SK-N-SH treated with all-trans-retinoic acid at 6 μM for 48 hours (cell line): Measurements from ENCODE around the gene IFI27.

Source experiments
- ATAC-seq: fragments of 200-7000 bp; cut with Tn5 transposase; 3 replicates; pipeline ENCODE4 v1.9.1; 2020; ENCODE audit warnings: mild to moderate bottlenecking, moderate library complexity
- ARNTL ChIP-seq: fragments of 450-650 bp; formaldehyde crosslinking; IDR thresholded peaks from 2 replicates; pipeline ENCODE4 v1.5.0; 2020; ENCODE audit warnings: low read depth, mild to moderate bottlenecking, moderate library complexity, borderline replicate concordance
- BACH2 ChIP-seq: fragments of 250-450 bp; sonication (Bioruptor Pico); IDR thresholded peaks from 2 replicates; pipeline ENCODE4 v1.9.0; 2021; ENCODE audit warnings: mild to moderate bottlenecking, borderline replicate concordance
- CSDC2 ChIP-seq: fragments of 250-450 bp; sonication (Bioruptor Pico); IDR thresholded peaks from 2 replicates; pipeline ENCODE4 v1.5.0; 2020; ENCODE audit warnings: mild to moderate bottlenecking, moderate library complexity
- ESRRG ChIP-seq: fragments of 250-450 bp; sonication (Bioruptor Pico); IDR thresholded peaks from 2 replicates; pipeline ENCODE4 v1.6.1; 2021; ENCODE audit warnings: mild to moderate bottlenecking
- GLIS3 ChIP-seq: fragments of 250-450 bp; sonication (Bioruptor Pico); IDR thresholded peaks from 2 replicates; pipeline ENCODE4 v1.5.0; 2020; ENCODE audit warnings: mild to moderate bottlenecking, moderate library complexity
- OSR1 ChIP-seq: fragments of 250-450 bp; sonication (Bioruptor Pico); IDR thresholded peaks from 2 replicates; pipeline ENCODE4 v1.8.0; 2022; ENCODE audit warnings: moderate library complexity, mild to moderate bottlenecking, inconsistent platforms
- PPARA ChIP-seq: fragments of 250-450 bp; sonication (Bioruptor Pico); IDR thresholded peaks from 2 replicates; pipeline ENCODE4 v1.5.0; 2020; ENCODE audit warnings: mild to moderate bottlenecking, borderline replicate concordance
- SNAI2 ChIP-seq: fragments of 250-450 bp; sonication (Bioruptor Pico); IDR thresholded peaks from 2 replicates; pipeline ENCODE4 v1.5.0; 2020; ENCODE audit warnings: mild to moderate bottlenecking, moderate library complexity
- TCF4 ChIP-seq: fragments of 250-450 bp; sonication (Bioruptor Pico); IDR thresholded peaks from 2 replicates; pipeline ENCODE4 v1.8.0; 2021; ENCODE audit warnings: mild to moderate bottlenecking, moderate library complexity, borderline replicate concordance
- TOX ChIP-seq: fragments of 250-450 bp; sonication (Bioruptor Pico); IDR thresholded peaks from 2 replicates; pipeline ENCODE4 v1.8.0; 2021; ENCODE audit warnings: mild to moderate bottlenecking, moderate library complexity, borderline replicate concordance
- ZC3H10 ChIP-seq: fragments of 250-450 bp; sonication (Bioruptor Pico); IDR thresholded peaks from 2 replicates; pipeline ENCODE4 v1.5.1; 2021; ENCODE audit warnings: mild to moderate bottlenecking, moderate library complexity
- ZFP3 ChIP-seq: fragments of 250-450 bp; sonication (Bioruptor Pico); IDR thresholded peaks from 2 replicates; pipeline ENCODE4 v1.5.0; 2020; ENCODE audit warnings: mild to moderate bottlenecking, moderate library complexity
- ZFP30 ChIP-seq: fragments of 450-650 bp; formaldehyde crosslinking; IDR thresholded peaks from 2 replicates; pipeline ENCODE4 v1.5.0; 2022; ENCODE audit warnings: mild to moderate bottlenecking, moderate library complexity
- ZNF565 ChIP-seq: fragments of 450-650 bp; formaldehyde crosslinking; conservative IDR thresholded peaks from 2 replicates; pipeline ENCODE4 v1.5.0; 2020; ENCODE audit warnings: low read depth, mild to moderate bottlenecking, moderate library complexity
- ZNF70 ChIP-seq: fragments of 450-650 bp; formaldehyde crosslinking; IDR thresholded peaks from 2 replicates; pipeline ENCODE4 v1.5.0; 2020; ENCODE audit warnings: mild to moderate bottlenecking, moderate library complexity
- ZNF8 ChIP-seq: fragments of 450-650 bp; formaldehyde crosslinking; IDR thresholded peaks from 2 replicates; pipeline ENCODE4 v1.5.0; 2020; ENCODE audit warnings: mild to moderate bottlenecking, moderate library complexity
- TF ChIP-seq, protein P1 (sequence below): fragments of 250-450 bp; sonication (Bioruptor Pico); IDR thresholded peaks from 2 replicates; pipeline ENCODE4 v1.5.1; 2021; ENCODE audit warnings: mild to moderate bottlenecking, moderate library complexity
- TF ChIP-seq, protein P2 (sequence below): fragments of 250-450 bp; sonication (Bioruptor Pico); IDR thresholded peaks from 2 replicates; pipeline ENCODE4 v1.5.1; 2020; ENCODE audit warnings: low read depth, mild to moderate bottlenecking, moderate library complexity
- TF ChIP-seq, protein P3 (sequence below): fragments of 250-450 bp; sonication (Bioruptor Pico); IDR thresholded peaks from 2 replicates; pipeline ENCODE4 v1.8.0; 2021; ENCODE audit warnings: low read depth, mild to moderate bottlenecking, moderate library complexity, borderline replicate concordance
- TF ChIP-seq, protein P4 (sequence below): fragments of 250-450 bp; sonication (Bioruptor Pico); IDR thresholded peaks from 2 replicates; pipeline ENCODE4 v1.5.0; 2020; ENCODE audit warnings: mild to moderate bottlenecking, moderate library complexity

IFI27 gene

DNA sequence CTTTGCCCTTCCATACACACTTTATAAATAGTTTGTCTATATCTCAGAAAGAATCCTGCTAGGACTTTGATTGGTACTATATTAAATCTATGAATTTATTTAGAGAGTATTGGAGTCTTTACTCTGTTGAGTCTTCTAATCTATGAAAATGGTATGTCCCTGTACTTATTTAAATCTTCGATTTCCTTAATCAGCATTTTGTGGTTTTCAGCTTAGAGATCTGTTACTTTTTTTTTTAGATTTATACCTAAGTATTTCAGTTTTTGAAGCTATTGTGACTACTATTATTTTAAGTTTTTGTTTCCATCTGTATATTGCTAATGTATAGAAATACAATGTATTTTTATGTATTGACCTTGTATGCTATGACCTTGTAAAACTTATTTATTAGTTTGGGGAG, 32.3 kb downstream of the IFI27 start:
- ATAC-seq = no peak
- TF ChIP-seq, protein P1, sequence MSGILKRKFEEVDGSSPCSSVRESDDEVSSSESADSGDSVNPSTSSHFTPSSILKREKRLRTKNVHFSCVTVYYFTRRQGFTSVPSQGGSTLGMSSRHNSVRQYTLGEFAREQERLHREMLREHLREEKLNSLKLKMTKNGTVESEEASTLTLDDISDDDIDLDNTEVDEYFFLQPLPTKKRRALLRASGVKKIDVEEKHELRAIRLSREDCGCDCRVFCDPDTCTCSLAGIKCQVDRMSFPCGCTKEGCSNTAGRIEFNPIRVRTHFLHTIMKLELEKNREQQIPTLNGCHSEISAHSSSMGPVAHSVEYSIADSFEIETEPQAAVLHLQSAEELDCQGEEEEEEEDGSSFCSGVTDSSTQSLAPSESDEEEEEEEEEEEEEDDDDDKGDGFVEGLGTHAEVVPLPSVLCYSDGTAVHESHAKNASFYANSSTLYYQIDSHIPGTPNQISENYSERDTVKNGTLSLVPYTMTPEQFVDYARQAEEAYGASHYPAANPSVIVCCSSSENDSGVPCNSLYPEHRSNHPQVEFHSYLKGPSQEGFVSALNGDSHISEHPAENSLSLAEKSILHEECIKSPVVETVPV = no peak
- TF ChIP-seq ZNF565 (CRISPR knock-in tag) (no peak), ESRRG (CRISPR knock-in tag) (no peak), ZFP30 (no peak), ARNTL (no peak)
- TF ChIP-seq, protein P2, sequence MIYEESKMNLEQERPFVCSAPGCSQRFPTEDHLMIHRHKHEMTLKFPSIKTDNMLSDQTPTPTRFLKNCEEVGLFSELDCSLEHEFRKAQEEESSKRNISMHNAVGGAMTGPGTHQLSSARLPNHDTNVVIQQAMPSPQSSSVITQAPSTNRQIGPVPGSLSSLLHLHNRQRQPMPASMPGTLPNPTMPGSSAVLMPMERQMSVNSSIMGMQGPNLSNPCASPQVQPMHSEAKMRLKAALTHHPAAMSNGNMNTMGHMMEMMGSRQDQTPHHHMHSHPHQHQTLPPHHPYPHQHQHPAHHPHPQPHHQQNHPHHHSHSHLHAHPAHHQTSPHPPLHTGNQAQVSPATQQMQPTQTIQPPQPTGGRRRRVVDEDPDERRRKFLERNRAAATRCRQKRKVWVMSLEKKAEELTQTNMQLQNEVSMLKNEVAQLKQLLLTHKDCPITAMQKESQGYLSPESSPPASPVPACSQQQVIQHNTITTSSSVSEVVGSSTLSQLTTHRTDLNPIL (CRISPR knock-in tag) = no peak

DNA sequence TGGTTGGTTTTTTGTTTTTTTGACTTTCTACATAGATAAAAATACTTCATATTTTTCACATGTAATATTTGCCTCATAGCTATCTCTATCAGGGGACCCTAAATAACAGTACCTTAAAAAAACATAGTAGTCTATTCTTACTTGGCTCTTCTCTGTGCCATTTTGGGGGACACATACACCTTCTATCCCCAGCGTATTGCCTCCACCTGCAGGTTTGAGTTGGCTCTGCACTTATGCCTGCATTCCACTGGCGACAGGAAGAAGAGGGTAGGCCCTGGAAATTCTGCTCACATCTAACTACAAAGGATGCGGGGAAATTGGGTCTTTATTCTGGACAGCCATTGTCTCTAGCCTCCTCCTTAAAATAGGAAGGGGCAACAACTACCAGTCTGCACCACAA, 32.7 kb downstream of the IFI27 start:
- TF ChIP-seq OSR1 (CRISPR knock-in tag) (no peak), GLIS3 (CRISPR knock-in tag) (no peak), ZFP3 (no peak), ZNF70 (no peak), ZC3H10 (CRISPR knock-in tag) (no peak), ZFP30 (no peak), BACH2 (CRISPR knock-in tag) (no peak), TCF4 (CRISPR knock-in tag) (no peak), CSDC2 (CRISPR knock-in tag) (no peak), ESRRG (CRISPR knock-in tag) (no peak)

GRCh38 chr14:94143711-94144110, 33.2 kb downstream of the IFI27 start:
- ATAC-seq = no peak
- no peak for TF ChIP-seq ZC3H10 (CRISPR knock-in tag)
- TF ChIP-seq PPARA (CRISPR knock-in tag) = no peak
- no peak for TF ChIP-seq ESRRG (CRISPR knock-in tag)
- no peak for TF ChIP-seq ZNF565 (CRISPR knock-in tag)
- no peak for TF ChIP-seq ZNF8
- no peak for TF ChIP-seq TCF4 (CRISPR knock-in tag)
- no peak for TF ChIP-seq ZFP30
- TF ChIP-seq ZNF70 = no peak

More for the DNA sequence above, 32.7 kb downstream of the IFI27 start:
- ATAC-seq = peak; percentile 55; the same call in 2 of the 3 replicates

DNA sequence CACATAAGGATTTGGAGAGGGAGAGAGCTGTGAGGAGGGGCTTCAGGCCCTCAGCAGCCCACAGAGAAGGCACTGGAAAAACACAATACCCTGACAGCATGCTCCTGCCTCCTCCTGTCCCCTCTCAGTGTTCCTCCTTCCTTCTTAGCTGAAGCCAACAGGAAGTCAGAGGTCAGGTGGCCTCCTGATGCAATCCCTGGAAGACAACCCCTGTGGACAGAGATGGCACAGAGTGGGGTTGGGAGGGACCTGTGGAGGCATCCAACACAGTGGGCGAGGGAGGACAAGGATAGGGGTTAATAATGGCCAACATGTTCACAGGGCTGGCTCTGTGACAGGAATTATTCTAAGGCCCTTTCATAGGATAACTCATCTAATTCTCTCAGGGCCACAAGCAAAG, 34.2 kb downstream of the IFI27 start:
- no peak for TF ChIP-seq ARNTL
- TF ChIP-seq TCF4 (CRISPR knock-in tag) = no peak
- no peak for TF ChIP-seq ZFP3
- TF ChIP-seq ZFP30 = no peak
- TF ChIP-seq, protein P1 = no peak
- TF ChIP-seq, protein P3, sequence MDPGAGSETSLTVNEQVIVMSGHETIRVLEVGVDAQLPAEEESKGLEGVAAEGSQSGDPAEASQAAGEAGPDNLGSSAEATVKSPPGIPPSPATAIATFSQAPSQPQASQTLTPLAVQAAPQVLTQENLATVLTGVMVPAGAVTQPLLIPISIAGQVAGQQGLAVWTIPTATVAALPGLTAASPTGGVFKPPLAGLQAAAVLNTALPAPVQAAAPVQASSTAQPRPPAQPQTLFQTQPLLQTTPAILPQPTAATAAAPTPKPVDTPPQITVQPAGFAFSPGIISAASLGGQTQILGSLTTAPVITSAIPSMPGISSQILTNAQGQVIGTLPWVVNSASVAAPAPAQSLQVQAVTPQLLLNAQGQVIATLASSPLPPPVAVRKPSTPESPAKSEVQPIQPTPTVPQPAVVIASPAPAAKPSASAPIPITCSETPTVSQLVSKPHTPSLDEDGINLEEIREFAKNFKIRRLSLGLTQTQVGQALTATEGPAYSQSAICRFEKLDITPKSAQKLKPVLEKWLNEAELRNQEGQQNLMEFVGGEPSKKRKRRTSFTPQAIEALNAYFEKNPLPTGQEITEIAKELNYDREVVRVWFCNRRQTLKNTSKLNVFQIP (CRISPR knock-in tag) = no peak
- TF ChIP-seq BACH2 (CRISPR knock-in tag) = no peak
- no peak for TF ChIP-seq ESRRG (CRISPR knock-in tag)
- TF ChIP-seq ZNF8 = no peak
- TF ChIP-seq SNAI2 = no peak
- TF ChIP-seq TOX (CRISPR knock-in tag) = no peak
- TF ChIP-seq ZC3H10 (CRISPR knock-in tag) = no peak
- no peak for TF ChIP-seq CSDC2 (CRISPR knock-in tag)
- no peak for TF ChIP-seq GLIS3 (CRISPR knock-in tag)
- TF ChIP-seq, protein P4, sequence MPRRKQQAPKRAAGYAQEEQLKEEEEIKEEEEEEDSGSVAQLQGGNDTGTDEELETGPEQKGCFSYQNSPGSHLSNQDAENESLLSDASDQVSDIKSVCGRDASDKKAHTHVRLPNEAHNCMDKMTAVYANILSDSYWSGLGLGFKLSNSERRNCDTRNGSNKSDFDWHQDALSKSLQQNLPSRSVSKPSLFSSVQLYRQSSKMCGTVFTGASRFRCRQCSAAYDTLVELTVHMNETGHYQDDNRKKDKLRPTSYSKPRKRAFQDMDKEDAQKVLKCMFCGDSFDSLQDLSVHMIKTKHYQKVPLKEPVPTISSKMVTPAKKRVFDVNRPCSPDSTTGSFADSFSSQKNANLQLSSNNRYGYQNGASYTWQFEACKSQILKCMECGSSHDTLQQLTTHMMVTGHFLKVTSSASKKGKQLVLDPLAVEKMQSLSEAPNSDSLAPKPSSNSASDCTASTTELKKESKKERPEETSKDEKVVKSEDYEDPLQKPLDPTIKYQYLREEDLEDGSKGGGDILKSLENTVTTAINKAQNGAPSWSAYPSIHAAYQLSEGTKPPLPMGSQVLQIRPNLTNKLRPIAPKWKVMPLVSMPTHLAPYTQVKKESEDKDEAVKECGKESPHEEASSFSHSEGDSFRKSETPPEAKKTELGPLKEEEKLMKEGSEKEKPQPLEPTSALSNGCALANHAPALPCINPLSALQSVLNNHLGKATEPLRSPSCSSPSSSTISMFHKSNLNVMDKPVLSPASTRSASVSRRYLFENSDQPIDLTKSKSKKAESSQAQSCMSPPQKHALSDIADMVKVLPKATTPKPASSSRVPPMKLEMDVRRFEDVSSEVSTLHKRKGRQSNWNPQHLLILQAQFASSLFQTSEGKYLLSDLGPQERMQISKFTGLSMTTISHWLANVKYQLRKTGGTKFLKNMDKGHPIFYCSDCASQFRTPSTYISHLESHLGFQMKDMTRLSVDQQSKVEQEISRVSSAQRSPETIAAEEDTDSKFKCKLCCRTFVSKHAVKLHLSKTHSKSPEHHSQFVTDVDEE (CRISPR knock-in tag) = no peak
- no peak for TF ChIP-seq OSR1 (CRISPR knock-in tag)
- no peak for TF ChIP-seq ZNF565 (CRISPR knock-in tag)
- TF ChIP-seq, all 23 proteins: peak for 0
- ATAC-seq = no peak
